ENCODE measurements around the gene SKP2. TPM values are rescaled to one million over a fixed set of nuclear protein-coding genes. Genes with fewer than 3 reads are reported as not detected.

SKP2 gene
- total RNA-seq, 1 donor from 2014 or later, result 4.7 TPM

- ATAC-seq (ENCODE audit: poor library complexity) (no peak), DNase-seq (no peak)
- intact Hi-C loops (cut with DNase I), result no loop called here
These were observed 80.6 kb downstream of the SKP2 start for GRCh38 chr5:36232533-36232932.

Small RNA genes within 50 kb of the gene (microRNA-seq; reads per million reads assigned to microRNA genes)
- gene MIR580, result 1.3 reads per million

Other genes with a start within 250 kb of the SKP2 start
- not detected for gene CAPSL, start 213.5 kb upstream of the SKP2 start, total RNA-seq
- not detected for gene UGT3A1, start 160.7 kb upstream of the SKP2 start, total RNA-seq
- gene UGT3A2, start 85.2 kb upstream of the SKP2 start, total RNA-seq, result not detected
- gene LMBRD2, start 224 bp upstream of the SKP2 start, total RNA-seq, result 9.5 TPM
- gene NADK2, start 89.8 kb downstream of the SKP2 start, total RNA-seq, result 37.3 TPM
- gene RANBP3L, start 149.8 kb downstream of the SKP2 start, total RNA-seq, result 0.38 TPM

Data from Right ventricle myocardium superior (tissue), 1 donor.